Measurements from ENCODE around the gene C6.

The C6 gene

DNA sequence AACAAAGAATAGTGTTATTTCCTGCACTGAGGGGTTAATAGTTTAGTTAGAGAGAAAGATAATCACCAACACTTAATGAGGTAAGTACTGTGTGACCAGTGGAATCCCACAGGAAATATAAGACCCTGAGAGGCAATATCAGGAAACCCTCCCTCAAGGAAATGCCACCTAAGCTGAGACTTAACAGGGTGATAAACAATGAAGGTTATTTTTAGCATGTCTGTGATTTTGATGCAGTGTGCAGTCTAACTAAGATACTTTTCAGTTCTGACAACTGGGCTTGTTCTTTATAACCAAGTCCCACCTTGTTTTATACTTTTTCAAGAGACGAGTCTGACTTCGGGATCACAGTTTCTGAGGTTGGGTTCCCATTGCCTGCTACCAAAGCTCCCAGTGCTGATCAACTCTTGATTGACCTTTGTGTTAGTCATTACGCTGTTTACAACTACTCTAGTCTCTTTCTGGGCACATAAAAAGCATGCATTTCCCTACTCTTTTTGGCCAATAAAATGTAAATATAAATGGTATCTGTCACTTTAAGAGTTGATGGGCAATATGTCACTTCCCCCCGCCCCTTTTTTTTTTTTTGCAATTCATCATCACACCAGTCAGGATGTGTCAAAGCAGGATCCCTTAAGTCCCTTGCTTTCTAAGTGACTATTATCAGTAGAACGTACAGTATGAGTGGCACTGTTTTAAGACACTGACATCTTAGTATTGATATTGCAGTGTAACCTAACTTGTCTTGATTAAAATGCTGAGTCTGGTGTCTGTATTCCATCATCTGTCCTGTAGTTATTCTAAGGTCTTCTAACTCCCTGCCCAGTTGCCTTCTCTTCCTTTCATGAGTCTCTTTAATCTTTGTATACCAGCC, 31.4 kb downstream of the C6 start (continued):
- TF ChIP-seq, protein P1, sequence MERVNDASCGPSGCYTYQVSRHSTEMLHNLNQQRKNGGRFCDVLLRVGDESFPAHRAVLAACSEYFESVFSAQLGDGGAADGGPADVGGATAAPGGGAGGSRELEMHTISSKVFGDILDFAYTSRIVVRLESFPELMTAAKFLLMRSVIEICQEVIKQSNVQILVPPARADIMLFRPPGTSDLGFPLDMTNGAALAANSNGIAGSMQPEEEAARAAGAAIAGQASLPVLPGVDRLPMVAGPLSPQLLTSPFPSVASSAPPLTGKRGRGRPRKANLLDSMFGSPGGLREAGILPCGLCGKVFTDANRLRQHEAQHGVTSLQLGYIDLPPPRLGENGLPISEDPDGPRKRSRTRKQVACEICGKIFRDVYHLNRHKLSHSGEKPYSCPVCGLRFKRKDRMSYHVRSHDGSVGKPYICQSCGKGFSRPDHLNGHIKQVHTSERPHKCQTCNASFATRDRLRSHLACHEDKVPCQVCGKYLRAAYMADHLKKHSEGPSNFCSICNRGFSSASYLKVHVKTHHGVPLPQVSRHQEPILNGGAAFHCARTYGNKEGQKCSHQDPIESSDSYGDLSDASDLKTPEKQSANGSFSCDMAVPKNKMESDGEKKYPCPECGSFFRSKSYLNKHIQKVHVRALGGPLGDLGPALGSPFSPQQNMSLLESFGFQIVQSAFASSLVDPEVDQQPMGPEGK (CRISPR knock-in tag; IDR thresholded peaks at IDR 0.05; ENCODE audit: borderline replicate concordance): no peak
- TF ChIP-seq, protein P2, sequence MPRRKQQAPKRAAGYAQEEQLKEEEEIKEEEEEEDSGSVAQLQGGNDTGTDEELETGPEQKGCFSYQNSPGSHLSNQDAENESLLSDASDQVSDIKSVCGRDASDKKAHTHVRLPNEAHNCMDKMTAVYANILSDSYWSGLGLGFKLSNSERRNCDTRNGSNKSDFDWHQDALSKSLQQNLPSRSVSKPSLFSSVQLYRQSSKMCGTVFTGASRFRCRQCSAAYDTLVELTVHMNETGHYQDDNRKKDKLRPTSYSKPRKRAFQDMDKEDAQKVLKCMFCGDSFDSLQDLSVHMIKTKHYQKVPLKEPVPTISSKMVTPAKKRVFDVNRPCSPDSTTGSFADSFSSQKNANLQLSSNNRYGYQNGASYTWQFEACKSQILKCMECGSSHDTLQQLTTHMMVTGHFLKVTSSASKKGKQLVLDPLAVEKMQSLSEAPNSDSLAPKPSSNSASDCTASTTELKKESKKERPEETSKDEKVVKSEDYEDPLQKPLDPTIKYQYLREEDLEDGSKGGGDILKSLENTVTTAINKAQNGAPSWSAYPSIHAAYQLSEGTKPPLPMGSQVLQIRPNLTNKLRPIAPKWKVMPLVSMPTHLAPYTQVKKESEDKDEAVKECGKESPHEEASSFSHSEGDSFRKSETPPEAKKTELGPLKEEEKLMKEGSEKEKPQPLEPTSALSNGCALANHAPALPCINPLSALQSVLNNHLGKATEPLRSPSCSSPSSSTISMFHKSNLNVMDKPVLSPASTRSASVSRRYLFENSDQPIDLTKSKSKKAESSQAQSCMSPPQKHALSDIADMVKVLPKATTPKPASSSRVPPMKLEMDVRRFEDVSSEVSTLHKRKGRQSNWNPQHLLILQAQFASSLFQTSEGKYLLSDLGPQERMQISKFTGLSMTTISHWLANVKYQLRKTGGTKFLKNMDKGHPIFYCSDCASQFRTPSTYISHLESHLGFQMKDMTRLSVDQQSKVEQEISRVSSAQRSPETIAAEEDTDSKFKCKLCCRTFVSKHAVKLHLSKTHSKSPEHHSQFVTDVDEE (CRISPR knock-in tag; IDR thresholded peaks at IDR 0.05): no peak
- TF ChIP-seq OSR1 (CRISPR knock-in tag; IDR thresholded peaks at IDR 0.05) (no peak), TOX (CRISPR knock-in tag; IDR thresholded peaks at IDR 0.05; ENCODE audit: borderline replicate concordance) (no peak)

DNA sequence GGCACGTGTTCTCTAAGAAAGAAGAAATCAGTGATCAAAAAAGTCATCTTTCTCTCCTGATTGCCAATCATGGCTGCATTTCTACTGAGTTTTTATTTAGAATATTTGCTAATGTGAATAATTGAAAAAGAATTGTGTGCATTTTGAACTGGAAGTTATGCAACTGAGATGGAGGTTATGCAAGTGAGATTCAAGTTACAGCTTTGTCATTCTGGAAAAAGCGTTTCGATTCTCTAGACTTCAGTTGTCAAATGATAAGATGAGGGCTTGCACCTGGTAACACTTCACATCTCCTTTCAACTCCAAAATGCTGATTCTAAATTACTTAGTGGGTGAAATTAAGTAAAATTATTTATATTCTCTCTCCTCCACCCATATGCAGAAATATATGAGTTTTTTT, 36.4 kb downstream of the C6 start:
- ATAC-seq: no peak
- no peak for TF ChIP-seq ZFP3 (CRISPR knock-in tag; IDR thresholded peaks at IDR 0.05)
- TF ChIP-seq, protein P3, sequence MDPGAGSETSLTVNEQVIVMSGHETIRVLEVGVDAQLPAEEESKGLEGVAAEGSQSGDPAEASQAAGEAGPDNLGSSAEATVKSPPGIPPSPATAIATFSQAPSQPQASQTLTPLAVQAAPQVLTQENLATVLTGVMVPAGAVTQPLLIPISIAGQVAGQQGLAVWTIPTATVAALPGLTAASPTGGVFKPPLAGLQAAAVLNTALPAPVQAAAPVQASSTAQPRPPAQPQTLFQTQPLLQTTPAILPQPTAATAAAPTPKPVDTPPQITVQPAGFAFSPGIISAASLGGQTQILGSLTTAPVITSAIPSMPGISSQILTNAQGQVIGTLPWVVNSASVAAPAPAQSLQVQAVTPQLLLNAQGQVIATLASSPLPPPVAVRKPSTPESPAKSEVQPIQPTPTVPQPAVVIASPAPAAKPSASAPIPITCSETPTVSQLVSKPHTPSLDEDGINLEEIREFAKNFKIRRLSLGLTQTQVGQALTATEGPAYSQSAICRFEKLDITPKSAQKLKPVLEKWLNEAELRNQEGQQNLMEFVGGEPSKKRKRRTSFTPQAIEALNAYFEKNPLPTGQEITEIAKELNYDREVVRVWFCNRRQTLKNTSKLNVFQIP (CRISPR knock-in tag; IDR thresholded peaks at IDR 0.05; ENCODE audit: borderline replicate concordance, low read depth): no peak
- TF ChIP-seq TOX (CRISPR knock-in tag; IDR thresholded peaks at IDR 0.05; ENCODE audit: borderline replicate concordance): no peak
- TF ChIP-seq, protein P1 (CRISPR knock-in tag; IDR thresholded peaks at IDR 0.05; ENCODE audit: borderline replicate concordance): no peak
- TF ChIP-seq CSDC2 (CRISPR knock-in tag; IDR thresholded peaks at IDR 0.05): no peak
- no peak for TF ChIP-seq ISL1 (CRISPR knock-in tag; IDR thresholded peaks at IDR 0.05)
- TF ChIP-seq, protein P4, sequence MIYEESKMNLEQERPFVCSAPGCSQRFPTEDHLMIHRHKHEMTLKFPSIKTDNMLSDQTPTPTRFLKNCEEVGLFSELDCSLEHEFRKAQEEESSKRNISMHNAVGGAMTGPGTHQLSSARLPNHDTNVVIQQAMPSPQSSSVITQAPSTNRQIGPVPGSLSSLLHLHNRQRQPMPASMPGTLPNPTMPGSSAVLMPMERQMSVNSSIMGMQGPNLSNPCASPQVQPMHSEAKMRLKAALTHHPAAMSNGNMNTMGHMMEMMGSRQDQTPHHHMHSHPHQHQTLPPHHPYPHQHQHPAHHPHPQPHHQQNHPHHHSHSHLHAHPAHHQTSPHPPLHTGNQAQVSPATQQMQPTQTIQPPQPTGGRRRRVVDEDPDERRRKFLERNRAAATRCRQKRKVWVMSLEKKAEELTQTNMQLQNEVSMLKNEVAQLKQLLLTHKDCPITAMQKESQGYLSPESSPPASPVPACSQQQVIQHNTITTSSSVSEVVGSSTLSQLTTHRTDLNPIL (CRISPR knock-in tag; IDR thresholded peaks at IDR 0.05; ENCODE audit: low read depth): no peak
- no peak for TF ChIP-seq BACH2 (CRISPR knock-in tag; IDR thresholded peaks at IDR 0.05; ENCODE audit: borderline replicate concordance)
- no peak for TF ChIP-seq OSR1 (CRISPR knock-in tag; IDR thresholded peaks at IDR 0.05)

DNA sequence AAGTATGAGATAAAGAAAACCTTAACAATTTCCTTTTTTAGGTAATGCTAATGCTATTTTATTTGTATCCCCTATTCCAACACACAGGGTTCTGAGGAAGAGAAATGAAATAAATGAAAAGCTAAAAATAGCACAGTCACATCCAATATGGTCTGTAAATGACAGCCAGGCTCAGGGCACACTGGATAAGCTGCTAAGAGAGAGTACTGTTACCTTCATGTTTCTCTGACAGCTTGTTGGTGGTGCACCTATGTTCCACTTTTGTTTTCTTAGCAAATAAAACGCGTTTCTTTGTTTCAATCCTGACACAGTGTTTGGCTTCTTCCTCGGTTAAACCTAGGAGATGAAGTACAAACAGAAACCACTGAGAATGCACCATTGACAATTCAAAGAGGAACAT, 41.3 kb downstream of the C6 start:
- ATAC-seq: no peak
- TF ChIP-seq OSR1 (CRISPR knock-in tag; IDR thresholded peaks at IDR 0.05) (no peak), ZNF70 (CRISPR knock-in tag; IDR thresholded peaks at IDR 0.05) (no peak), GLIS3 (CRISPR knock-in tag; IDR thresholded peaks at IDR 0.05) (no peak), ESRRG (CRISPR knock-in tag; IDR thresholded peaks at IDR 0.05) (no peak), SNAI2 (CRISPR knock-in tag; IDR thresholded peaks at IDR 0.05) (no peak), ARNTL (CRISPR knock-in tag; IDR thresholded peaks at IDR 0.05; ENCODE audit: borderline replicate concordance, low read depth) (no peak), ZFP3 (CRISPR knock-in tag; IDR thresholded peaks at IDR 0.05) (no peak), ZNF565 (CRISPR knock-in tag; conservative IDR thresholded peaks at IDR 0.05; ENCODE audit: low read depth) (no peak), RARB (CRISPR knock-in tag; IDR thresholded peaks at IDR 0.05) (no peak), ISL1 (CRISPR knock-in tag; IDR thresholded peaks at IDR 0.05) (no peak), ZFP30 (CRISPR knock-in tag; IDR thresholded peaks at IDR 0.05) (no peak)
- TF ChIP-seq, protein P4 (CRISPR knock-in tag; IDR thresholded peaks at IDR 0.05; ENCODE audit: low read depth): no peak
- TF ChIP-seq, protein P3 (CRISPR knock-in tag; IDR thresholded peaks at IDR 0.05; ENCODE audit: borderline replicate concordance, low read depth): no peak
- TF ChIP-seq, protein P1 (CRISPR knock-in tag; IDR thresholded peaks at IDR 0.05; ENCODE audit: borderline replicate concordance): no peak
